22Rv1 (cell line): ENCODE results near the gene ZSWIM9.

ENCODE experiments used
- H3K27ac ChIP-seq: fragments of 450-650 bp; 2 replicates; pipeline ENCODE4 v1.5.1; 2017
- CTCF ChIP-seq: fragments of 450-650 bp; IDR thresholded peaks from 2 replicates; pipeline ENCODE4 v1.5.1; 2017; ENCODE audit warnings: mild to moderate bottlenecking
- ZFX ChIP-seq: fragments of 450-650 bp; IDR thresholded peaks from 2 replicates; pipeline ENCODE4 v1.6.1; 2017; ENCODE audit warnings: antibody characterized with exemption, borderline replicate concordance

ZSWIM9 gene

GRCh38 chr19:48149430-48149829, 21.1 kb upstream of the ZSWIM9 start:
- no peak overlapping the region for H3K27ac ChIP-seq
- TF ChIP-seq ZFX (no peak), CTCF (no peak)

- TF ChIP-seq CTCF (peak; percentile 88), ZFX (no peak)
- H3K27ac ChIP-seq = no peak overlapping the region
Measured at GRCh38 chr19:48152551-48152950, 17.9 kb upstream of the ZSWIM9 start.

- no peak for TF ChIP-seq ZFX
- TF ChIP-seq CTCF = no peak
- no peak overlapping the region for H3K27ac ChIP-seq
Measured at GRCh38 chr19:48154003-48154402, 16.5 kb upstream of the ZSWIM9 start.

GRCh38 chr19:48158210-48158790, 12.2 kb upstream of the ZSWIM9 start:
- TF ChIP-seq ZFX (no peak), CTCF (peak; percentile 11; the same call in 1 of the 2 replicates)
- no peak overlapping the region for H3K27ac ChIP-seq

- H3K27ac ChIP-seq = no peak overlapping the region
- no peak for TF ChIP-seq CTCF
- TF ChIP-seq ZFX = no peak
Measured at GRCh38 chr19:48168689-48169088, 1.8 kb upstream of the ZSWIM9 start.

GRCh38 chr19:48169578-48169938, 922 bp upstream of the ZSWIM9 start:
- TF ChIP-seq ZFX = no peak
- no peak for TF ChIP-seq CTCF
- H3K27ac ChIP-seq = peak overlapping the region; percentile 92

GRCh38 chr19:48170817-48171347, 402 bp downstream of the ZSWIM9 start:
- no peak for TF ChIP-seq CTCF
- no peak for TF ChIP-seq ZFX
- peak overlapping the region; percentile 92 for H3K27ac ChIP-seq
